Neural progenitor cell (in vitro differentiated cells): ENCODE results near the gene RREB1.

Source experiments
- CTCF ChIP-seq: fragments of 200-600 bp; sonication (generic); IDR thresholded peaks from 2 replicates; pipeline ENCODE4 v1.5.1; 2017; ENCODE audit warnings: antibody characterized with exemption, mild to moderate bottlenecking
- EZH2phosphoT487 ChIP-seq: fragments of 200-600 bp; sonication (generic); IDR thresholded peaks from 2 replicates; pipeline ENCODE4 v1.6.1; 2017; ENCODE audit warnings: antibody characterized with exemption

GRCh38 chr6:7238526-7238899 is 130.8 kb downstream of the RREB1 start:
- TF ChIP-seq CTCF, result no peak
- no peak for TF ChIP-seq EZH2phosphoT487
